ENCODE measurements around the gene CSRNP3.

CSRNP3 gene

GRCh38 chr2:165637396-165637795, 167.9 kb downstream of the CSRNP3 start:
- POLR2A ChIA-PET, result no interaction called here
- no peak for DNase-seq (ENCODE audit: extremely low spot score)
- TF ChIP-seq FOXK2 (IDR thresholded peaks at IDR 0.05) (no peak), SUZ12 (IDR thresholded peaks at IDR 0.05) (no peak), SP1 (IDR thresholded peaks at IDR 0.05) (no peak), ZNF384 (IDR thresholded peaks at IDR 0.05) (no peak), FOXA1 (IDR thresholded peaks at IDR 0.05) (no peak), FOXM1 (IDR thresholded peaks at IDR 0.05; ENCODE audit: borderline replicate concordance) (no peak), LEF1 (IDR thresholded peaks at IDR 0.05; ENCODE audit: borderline replicate concordance) (no peak), BHLHE40 (IDR thresholded peaks at IDR 0.05; ENCODE audit: borderline replicate concordance) (no peak), L3MBTL2 (conservative IDR thresholded peaks at IDR 0.05) (no peak), ARNT (IDR thresholded peaks at IDR 0.05) (no peak), TARDBP (IDR thresholded peaks at IDR 0.05) (no peak), NFRKB (IDR thresholded peaks at IDR 0.05) (no peak), HDGF (IDR thresholded peaks at IDR 0.05; ENCODE audit: borderline replicate concordance) (no peak), ELF4 (IDR thresholded peaks at IDR 0.05) (no peak), CTBP1 (IDR thresholded peaks at IDR 0.05; ENCODE audit: borderline replicate concordance) (no peak)
- TF ChIP-seq, protein P1, sequence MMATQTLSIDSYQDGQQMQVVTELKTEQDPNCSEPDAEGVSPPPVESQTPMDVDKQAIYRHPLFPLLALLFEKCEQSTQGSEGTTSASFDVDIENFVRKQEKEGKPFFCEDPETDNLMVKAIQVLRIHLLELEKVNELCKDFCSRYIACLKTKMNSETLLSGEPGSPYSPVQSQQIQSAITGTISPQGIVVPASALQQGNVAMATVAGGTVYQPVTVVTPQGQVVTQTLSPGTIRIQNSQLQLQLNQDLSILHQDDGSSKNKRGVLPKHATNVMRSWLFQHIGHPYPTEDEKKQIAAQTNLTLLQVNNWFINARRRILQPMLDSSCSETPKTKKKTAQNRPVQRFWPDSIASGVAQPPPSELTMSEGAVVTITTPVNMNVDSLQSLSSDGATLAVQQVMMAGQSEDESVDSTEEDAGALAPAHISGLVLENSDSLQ (IDR thresholded peaks at IDR 0.05), result no peak
- CTCF ChIA-PET, result no interaction called here

- no peak for DNase-seq (ENCODE audit: extremely low spot score)
- TF ChIP-seq BHLHE40 (IDR thresholded peaks at IDR 0.05; ENCODE audit: borderline replicate concordance), result no peak
- TF ChIP-seq LEF1 (IDR thresholded peaks at IDR 0.05; ENCODE audit: borderline replicate concordance), result no peak
- no peak for TF ChIP-seq TARDBP (IDR thresholded peaks at IDR 0.05)
- no peak for TF ChIP-seq ZNF384 (IDR thresholded peaks at IDR 0.05)
- TF ChIP-seq ARNT (IDR thresholded peaks at IDR 0.05), result no peak
- TF ChIP-seq HDGF (IDR thresholded peaks at IDR 0.05; ENCODE audit: borderline replicate concordance), result no peak
- TF ChIP-seq, protein P1 (IDR thresholded peaks at IDR 0.05), result no peak
- TF ChIP-seq L3MBTL2 (conservative IDR thresholded peaks at IDR 0.05), result no peak
- TF ChIP-seq FOXM1 (IDR thresholded peaks at IDR 0.05; ENCODE audit: borderline replicate concordance), result no peak
- TF ChIP-seq SUZ12 (IDR thresholded peaks at IDR 0.05), result no peak
- TF ChIP-seq NFRKB (IDR thresholded peaks at IDR 0.05), result no peak
- TF ChIP-seq CTBP1 (IDR thresholded peaks at IDR 0.05; ENCODE audit: borderline replicate concordance), result no peak
- no peak for TF ChIP-seq SP1 (IDR thresholded peaks at IDR 0.05)
- no peak for TF ChIP-seq FOXK2 (IDR thresholded peaks at IDR 0.05)
- ChIA-PET POLR2A (no interaction called here), CTCF (no interaction called here)
These were observed 170.0 kb downstream of the CSRNP3 start for GRCh38 chr2:165639504-165639903.

DNA sequence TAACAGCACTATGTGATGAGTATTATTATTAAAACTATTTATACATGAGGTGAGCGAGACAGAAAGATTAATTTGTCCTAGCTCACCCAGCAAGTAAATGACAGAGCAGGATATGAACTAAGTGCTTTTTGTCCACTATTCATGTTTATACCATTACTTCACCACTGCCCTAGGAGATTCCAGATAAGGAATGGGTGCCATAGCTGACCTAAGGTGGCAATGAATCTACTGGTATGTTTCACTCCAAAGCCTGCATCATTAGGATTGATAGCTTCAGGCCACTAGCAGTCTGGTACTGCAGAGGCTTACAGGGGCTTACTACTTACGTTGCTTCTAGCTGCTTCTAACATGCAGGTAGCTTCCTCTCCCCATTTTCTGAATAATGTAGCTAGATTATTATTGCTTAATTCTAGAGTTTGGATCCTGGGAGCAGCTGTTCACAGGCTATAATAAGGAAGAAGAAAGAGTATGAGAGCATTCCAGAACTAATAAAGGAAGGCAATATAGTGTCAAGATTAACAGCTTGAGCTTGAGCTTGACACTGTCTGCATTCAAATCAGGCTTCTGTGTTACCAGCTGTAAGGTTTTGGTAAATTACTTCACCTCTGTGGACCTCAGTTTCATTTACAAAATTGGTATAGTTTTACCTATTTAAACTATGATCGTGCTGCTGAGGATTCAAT, 170.9 kb downstream of the CSRNP3 start:
- POLR2A ChIA-PET, result no interaction called here
- CTCF ChIA-PET, result no interaction called here
- DNase-seq (ENCODE audit: extremely low spot score), result no peak
- TF ChIP-seq NFRKB (IDR thresholded peaks at IDR 0.05) (no peak), FOXA1 (IDR thresholded peaks at IDR 0.05) (no peak), TARDBP (IDR thresholded peaks at IDR 0.05) (no peak), ARNT (IDR thresholded peaks at IDR 0.05) (no peak), ELF4 (IDR thresholded peaks at IDR 0.05) (no peak), FOXM1 (IDR thresholded peaks at IDR 0.05; ENCODE audit: borderline replicate concordance) (no peak), SP1 (IDR thresholded peaks at IDR 0.05) (no peak), L3MBTL2 (conservative IDR thresholded peaks at IDR 0.05) (no peak), ZNF384 (IDR thresholded peaks at IDR 0.05) (no peak), CTBP1 (IDR thresholded peaks at IDR 0.05; ENCODE audit: borderline replicate concordance) (no peak), FOXK2 (IDR thresholded peaks at IDR 0.05) (no peak), BHLHE40 (IDR thresholded peaks at IDR 0.05; ENCODE audit: borderline replicate concordance) (no peak)
- TF ChIP-seq, protein P1 (IDR thresholded peaks at IDR 0.05), result no peak

GRCh38 chr2:165645930-165646831, 176.7 kb downstream of the CSRNP3 start:
- POLR2A ChIA-PET, result no interaction called here

DNA sequence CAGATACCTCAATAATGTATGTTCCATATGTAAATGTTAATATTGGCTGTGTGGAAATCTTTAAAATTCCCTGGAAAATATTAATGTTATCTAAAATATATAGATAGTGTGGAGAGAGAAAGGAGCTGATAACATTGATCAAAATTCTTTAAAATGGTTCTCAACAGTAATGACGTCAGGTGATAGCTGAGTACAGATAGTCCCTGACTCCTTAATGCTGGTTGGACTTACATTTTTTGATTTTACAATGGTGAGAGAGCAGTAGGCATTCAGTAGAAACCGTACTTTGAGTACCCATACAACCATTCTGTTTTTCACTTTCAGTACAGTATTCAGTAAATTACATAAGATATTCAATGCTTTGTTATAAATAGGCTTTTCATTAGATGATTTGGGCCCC, 177.9 kb downstream of the CSRNP3 start:
- ChIA-PET CTCF (no interaction called here), POLR2A (no interaction called here)
- no peak for TF ChIP-seq LEF1 (IDR thresholded peaks at IDR 0.05; ENCODE audit: borderline replicate concordance)
- no peak for TF ChIP-seq CTBP1 (IDR thresholded peaks at IDR 0.05; ENCODE audit: borderline replicate concordance)
- TF ChIP-seq FOXK2 (IDR thresholded peaks at IDR 0.05), result no peak
- no peak for TF ChIP-seq NFRKB (IDR thresholded peaks at IDR 0.05)
- no peak for TF ChIP-seq BHLHE40 (IDR thresholded peaks at IDR 0.05; ENCODE audit: borderline replicate concordance)
- no peak for TF ChIP-seq L3MBTL2 (conservative IDR thresholded peaks at IDR 0.05)
- no peak for TF ChIP-seq ELF4 (IDR thresholded peaks at IDR 0.05)
- TF ChIP-seq, protein P1 (IDR thresholded peaks at IDR 0.05), result no peak
- TF ChIP-seq FOXA1 (IDR thresholded peaks at IDR 0.05), result no peak
- TF ChIP-seq TARDBP (IDR thresholded peaks at IDR 0.05), result no peak
- no peak for TF ChIP-seq SUZ12 (IDR thresholded peaks at IDR 0.05)
- TF ChIP-seq FOXM1 (IDR thresholded peaks at IDR 0.05; ENCODE audit: borderline replicate concordance), result no peak
- no peak for TF ChIP-seq HDGF (IDR thresholded peaks at IDR 0.05; ENCODE audit: borderline replicate concordance)
- no peak for TF ChIP-seq ZNF384 (IDR thresholded peaks at IDR 0.05)
- no peak for TF ChIP-seq ARNT (IDR thresholded peaks at IDR 0.05)
- TF ChIP-seq SP1 (IDR thresholded peaks at IDR 0.05), result no peak
- no peak for DNase-seq (ENCODE audit: extremely low spot score)

More at GRCh38 chr2:165645930-165646831, 176.7 kb downstream of the CSRNP3 start:
- TF ChIP-seq ELF4 (IDR thresholded peaks at IDR 0.05) (no peak), ZNF384 (IDR thresholded peaks at IDR 0.05) (no peak), ARNT (IDR thresholded peaks at IDR 0.05) (no peak)
- TF ChIP-seq, protein P1 (IDR thresholded peaks at IDR 0.05), result peak; percentile 74
- DNase-seq (ENCODE audit: extremely low spot score), result peak; percentile 35
- CTCF ChIA-PET, result no interaction called here

Measured in HEK293T (cell line).